Karpas-422 (cell line): Measurements from ENCODE around the gene ZBTB3. TPM values are rescaled to one million over a fixed set of nuclear protein-coding genes. Genes with fewer than 3 reads are reported as not detected.

Source experiments
- DNase-seq: peaks from one replicate; pipeline ENCODE4 v3.0.0-alpha.2; 2015
- H2AFZ ChIP-seq: fragments of 200-600 bp; sonication (generic); 2 replicates; pipeline ENCODE4 v1.6.1; 2014; ENCODE audit warnings: antibody characterized with exemption, low read length, mixed read lengths
- H3K27ac ChIP-seq: fragments of 200-600 bp; sonication (generic); 2 replicates; pipeline ENCODE4 v1.5.1; 2014; ENCODE audit warnings: mild to moderate bottlenecking, low read length, moderate library complexity
- H3K27me3 ChIP-seq: fragments of 200-600 bp; sonication (generic); 2 replicates; pipeline ENCODE4 v1.6.1; 2014; ENCODE audit warnings: low read length, mixed read lengths
- H3K36me3 ChIP-seq: fragments of 200-600 bp; sonication (generic); 2 replicates; pipeline ENCODE4 v1.6.1; 2014; ENCODE audit warnings: low read length, mixed read lengths; ENCODE audit not compliant: insufficient read depth
- H3K4me1 ChIP-seq: fragments of 200-600 bp; sonication (generic); 2 replicates; pipeline ENCODE4 v1.6.1; 2014; ENCODE audit warnings: mild to moderate bottlenecking, low read length, mixed read lengths
- H3K4me2 ChIP-seq: fragments of 200-600 bp; sonication (generic); 2 replicates; pipeline ENCODE4 v1.6.1; 2014; ENCODE audit warnings: low read length, low read depth, mild to moderate bottlenecking; ENCODE audit not compliant: poor library complexity, severe bottlenecking
- H3K4me3 ChIP-seq: fragments of 200-600 bp; sonication (generic); 2 replicates; pipeline ENCODE4 v1.5.1; 2014; ENCODE audit warnings: mild to moderate bottlenecking, antibody characterized with exemption, low read length, mixed read lengths
- H3K79me2 ChIP-seq: fragments of 200-600 bp; sonication (generic); 2 replicates; pipeline ENCODE4 v1.6.1; 2014; ENCODE audit warnings: mild to moderate bottlenecking, low read length, mixed read lengths
- H3K9ac ChIP-seq: fragments of 200-600 bp; sonication (generic); 2 replicates; pipeline ENCODE4 v1.6.0; 2014; ENCODE audit warnings: low read length
- H3K9me2 ChIP-seq: fragments of 200-600 bp; sonication (generic), shearing (Covaris generic); replicated peaks from 2 replicates; pipeline ENCODE4 v1.6.0; 2014; ENCODE audit warnings: mild to moderate bottlenecking, low read length, moderate library complexity; ENCODE audit not compliant: insufficient read depth
- H3K9me3 ChIP-seq: fragments of 300-700, 200-600 bp; sonication (generic); 2 replicates; pipeline ENCODE4 v1.6.1; 2014; ENCODE audit warnings: low read length, mixed read lengths
- H4K20me1 ChIP-seq: fragments of 200-600 bp; sonication (generic); 2 replicates; pipeline ENCODE4 v1.6.1; 2014; ENCODE audit warnings: mild to moderate bottlenecking, antibody characterized with exemption, low read length, low read depth; ENCODE audit not compliant: insufficient read depth
- total RNA-seq: library from RNA; depleted of rRNA; stranded (reverse); fragments of >200 nt; shearing (Covaris generic); gene quantifications from 2 replicates; pipeline ENCODE4 v1.2.3, GENCODE V29; 2014; ENCODE audit warnings: low replicate concordance; rRNA removed

Gene ZBTB3
- 5.3 and 6.6 TPM in 2 replicates for total RNA-seq

GRCh38 chr11:62753736-62754603 lies at the start of gene ZBTB3:
Gene ZBTB3 (minus strand): TSS chr11:62754160. CDS start chr11:62753664, 496 bp downstream.
- no peaks in the 10 kb centered on the region for H3K9me2 ChIP-seq
- H3K4me2 ChIP-seq: peak within 1 kb of the TSS; percentile 66
- H3K9me3 ChIP-seq: no peaks in the 10 kb centered on the region
- H3K79me2 ChIP-seq: peaks cover 17% of the 10 kb centered on the region
- H3K27me3 ChIP-seq: no peaks in the 10 kb centered on the region
- peak within 1 kb of the TSS; percentile 87 for H3K9ac ChIP-seq
- H3K4me1 ChIP-seq: peaks cover 16% of the 10 kb centered on the region
- peak; percentile 98 for DNase-seq
- H2AFZ ChIP-seq: peak within 1 kb of the TSS; percentile 87; the same call in 1 of the 2 replicates
- H4K20me1 ChIP-seq: no peaks in the 10 kb centered on the region
- peak within 1 kb of the TSS; percentile 79 for H3K27ac ChIP-seq
- H3K36me3 ChIP-seq: no peaks in the 10 kb centered on the region
- peak within 1 kb of the TSS; percentile 84 for H3K4me3 ChIP-seq

GRCh38 chr11:62801071-62801470 lies 47.1 kb upstream of the ZBTB3 start:
- Histone ChIP-seq H2AFZ (no peak overlapping the region), H3K9me2 (no peaks in the 10 kb centered on the region), H4K20me1 (peaks cover 16% of the 10 kb centered on the region), H3K9me3 (no peaks in the 10 kb centered on the region), H3K27ac (no peak overlapping the region), H3K4me3 (no peak overlapping the region), H3K4me2 (no peak overlapping the region), H3K36me3 (peaks cover 32% of the 10 kb centered on the region; the same call in 1 of the 2 replicates), H3K9ac (no peak overlapping the region), H3K27me3 (no peaks in the 10 kb centered on the region), H3K4me1 (peaks cover 14% of the 10 kb centered on the region), H3K79me2 (peaks cover 19% of the 10 kb centered on the region)
- DNase-seq: no peak

- DNase-seq: no peak
- Histone ChIP-seq H3K9me2 (no peaks in the 10 kb centered on the region), H3K27ac (no peak overlapping the region), H2AFZ (no peak overlapping the region), H4K20me1 (peaks cover 12% of the 10 kb centered on the region), H3K9me3 (no peaks in the 10 kb centered on the region), H3K9ac (no peak overlapping the region), H3K36me3 (peaks cover 43% of the 10 kb centered on the region; the same call in 1 of the 2 replicates), H3K4me1 (peaks cover 12% of the 10 kb centered on the region), H3K4me2 (no peak overlapping the region), H3K27me3 (no peaks in the 10 kb centered on the region), H3K79me2 (peaks cover 13% of the 10 kb centered on the region), H3K4me3 (no peak overlapping the region)
Observed at GRCh38 chr11:62799486-62799885, 45.5 kb upstream of the ZBTB3 start.

GRCh38 chr11:62796281-62796680 lies 42.3 kb upstream of the ZBTB3 start:
- no peaks in the 10 kb centered on the region for H3K9me2 ChIP-seq
- H3K4me1 ChIP-seq: peaks cover 8% of the 10 kb centered on the region
- no peak overlapping the region for H3K4me3 ChIP-seq
- no peak overlapping the region for H3K27ac ChIP-seq
- no peaks in the 10 kb centered on the region for H4K20me1 ChIP-seq
- H2AFZ ChIP-seq: no peak overlapping the region
- H3K79me2 ChIP-seq: peaks cover 4% of the 10 kb centered on the region; the same call in 1 of the 2 replicates
- H3K36me3 ChIP-seq: peaks cover 37% of the 10 kb centered on the region; the same call in 1 of the 2 replicates
- no peaks in the 10 kb centered on the region for H3K27me3 ChIP-seq
- DNase-seq: no peak
- H3K9me3 ChIP-seq: no peaks in the 10 kb centered on the region
- H3K9ac ChIP-seq: no peak overlapping the region
- H3K4me2 ChIP-seq: no peak overlapping the region

- H3K9ac ChIP-seq: no peak overlapping the region
- peaks cover 24% of the 10 kb centered on the region for H3K79me2 ChIP-seq
- no peaks in the 10 kb centered on the region; the same call in 1 of the 2 replicates for H4K20me1 ChIP-seq
- no peak for DNase-seq
- peaks cover 37% of the 10 kb centered on the region; the same call in 1 of the 2 replicates for H3K36me3 ChIP-seq
- H3K4me3 ChIP-seq: no peak overlapping the region
- H2AFZ ChIP-seq: no peak overlapping the region
- H3K9me3 ChIP-seq: no peaks in the 10 kb centered on the region
- H3K27me3 ChIP-seq: no peaks in the 10 kb centered on the region
- H3K27ac ChIP-seq: no peak overlapping the region
- no peak overlapping the region for H3K4me2 ChIP-seq
- no peaks in the 10 kb centered on the region for H3K9me2 ChIP-seq
- H3K4me1 ChIP-seq: peaks cover 25% of the 10 kb centered on the region
Observed at GRCh38 chr11:62794201-62794775, 40.3 kb upstream of the ZBTB3 start.

- Histone ChIP-seq H3K9me2 (no peaks in the 10 kb centered on the region), H3K9ac (peak overlapping the region; percentile 96), H3K27ac (peak overlapping the region; percentile 61), H3K79me2 (peaks cover 44% of the 10 kb centered on the region), H3K27me3 (no peaks in the 10 kb centered on the region), H3K4me1 (peaks cover 35% of the 10 kb centered on the region), H3K9me3 (no peaks in the 10 kb centered on the region), H2AFZ (no peak overlapping the region), H3K4me3 (peak overlapping the region; percentile 99), H3K36me3 (peaks cover 32% of the 10 kb centered on the region; the same call in 1 of the 2 replicates), H4K20me1 (no peaks in the 10 kb centered on the region; the same call in 1 of the 2 replicates), H3K4me2 (peak overlapping the region; percentile 78)
- DNase-seq: no peak
Observed at GRCh38 chr11:62792202-62792575, 38.2 kb upstream of the ZBTB3 start.

- peak; percentile 95 for DNase-seq
- Histone ChIP-seq H3K9me3 (no peaks in the 10 kb centered on the region), H3K27ac (peak within 1 kb of the TSS; percentile 61), H3K79me2 (peaks cover 44% of the 10 kb centered on the region), H4K20me1 (no peaks in the 10 kb centered on the region; the same call in 1 of the 2 replicates), H3K36me3 (peaks cover 29% of the 10 kb centered on the region; the same call in 1 of the 2 replicates), H3K27me3 (no peaks in the 10 kb centered on the region), H3K4me1 (peaks cover 35% of the 10 kb centered on the region), H3K9ac (peak within 1 kb of the TSS; percentile 96), H3K9me2 (no peaks in the 10 kb centered on the region), H2AFZ (no peak within 1 kb of the TSS), H3K4me2 (peak within 1 kb of the TSS; percentile 78), H3K4me3 (peak within 1 kb of the TSS; percentile 99)
Observed at GRCh38 chr11:62791501-62792201, 37.7 kb upstream of the ZBTB3 start, which contains the start of gene TMEM223. Gene TMEM223 (minus strand): TSS chr11:62792006. CDS start chr11:62791994, 12 bp downstream.
